Ishikawa (cell line): ENCODE measurements around the gene RNF157.

ENCODE experiments used
- MAX ChIP-seq: IDR thresholded peaks from 2 replicates; pipeline ENCODE4 v1.6.1; 2012
- NFIC ChIP-seq: IDR thresholded peaks from 2 replicates; pipeline ENCODE4 v1.6.1; 2012
- REST ChIP-seq: IDR thresholded peaks from 2 replicates; pipeline ENCODE4 v1.6.1; 2012; ENCODE audit warnings: low read depth, mild to moderate bottlenecking
- USF1 ChIP-seq: IDR thresholded peaks from 2 replicates; pipeline ENCODE4 v1.6.1; 2012

- no peak for TF ChIP-seq MAX
- TF ChIP-seq REST, result no peak
- no peak for TF ChIP-seq USF1
- no peak for TF ChIP-seq NFIC
Measured at GRCh38 chr17:76121932-76122430, 118.3 kb downstream of the RNF157 start.
